Hepatocyte (in vitro differentiated cells): ENCODE results near the gene IL31.

Source experiments
- EZH2phosphoT487 ChIP-seq: fragments of 200-600 bp; sonication (generic); IDR thresholded peaks from one replicate; pipeline ENCODE4 v1.6.1; 2018; ENCODE audit warnings: antibody characterized with exemption, mild to moderate bottlenecking, low read depth, moderate library complexity; ENCODE audit not compliant: unreplicated experiment, severe bottlenecking
- TF ChIP-seq, protein P1 (sequence below): fragments of 200-600 bp; sonication (generic); IDR thresholded peaks from 2 replicates; pipeline ENCODE4 v1.5.1; 2016; ENCODE audit warnings: antibody characterized with exemption, mild to moderate bottlenecking; ENCODE audit not compliant: poor library complexity

GRCh38 chr12:122130150-122130549, 43.9 kb downstream of the IL31 start:
- TF ChIP-seq, protein P1, sequence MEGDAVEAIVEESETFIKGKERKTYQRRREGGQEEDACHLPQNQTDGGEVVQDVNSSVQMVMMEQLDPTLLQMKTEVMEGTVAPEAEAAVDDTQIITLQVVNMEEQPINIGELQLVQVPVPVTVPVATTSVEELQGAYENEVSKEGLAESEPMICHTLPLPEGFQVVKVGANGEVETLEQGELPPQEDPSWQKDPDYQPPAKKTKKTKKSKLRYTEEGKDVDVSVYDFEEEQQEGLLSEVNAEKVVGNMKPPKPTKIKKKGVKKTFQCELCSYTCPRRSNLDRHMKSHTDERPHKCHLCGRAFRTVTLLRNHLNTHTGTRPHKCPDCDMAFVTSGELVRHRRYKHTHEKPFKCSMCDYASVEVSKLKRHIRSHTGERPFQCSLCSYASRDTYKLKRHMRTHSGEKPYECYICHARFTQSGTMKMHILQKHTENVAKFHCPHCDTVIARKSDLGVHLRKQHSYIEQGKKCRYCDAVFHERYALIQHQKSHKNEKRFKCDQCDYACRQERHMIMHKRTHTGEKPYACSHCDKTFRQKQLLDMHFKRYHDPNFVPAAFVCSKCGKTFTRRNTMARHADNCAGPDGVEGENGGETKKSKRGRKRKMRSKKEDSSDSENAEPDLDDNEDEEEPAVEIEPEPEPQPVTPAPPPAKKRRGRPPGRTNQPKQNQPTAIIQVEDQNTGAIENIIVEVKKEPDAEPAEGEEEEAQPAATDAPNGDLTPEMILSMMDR = no peak
- no peak for TF ChIP-seq EZH2phosphoT487
